ENCODE results near the gene DPYSL4.

DPYSL4 gene

GRCh38 chr10:132162021-132162531 is 24.7 kb upstream of the DPYSL4 start:
- H3K4me3 ChIP-seq (ENCODE audit: low read depth, low read length), result no peak overlapping the region
- TF ChIP-seq CTCF (IDR thresholded peaks at IDR 0.05; ENCODE audit: borderline replicate concordance, insufficient read depth, low read depth, low read length), result no peak

GRCh38 chr10:132162590-132163277 is 24.0 kb upstream of the DPYSL4 start:
- no peak for TF ChIP-seq CTCF (IDR thresholded peaks at IDR 0.05; ENCODE audit: borderline replicate concordance, insufficient read depth, low read depth, low read length)
- H3K4me3 ChIP-seq (ENCODE audit: low read depth, low read length), result no peak overlapping the region

GRCh38 chr10:132163278-132163765 is 23.4 kb upstream of the DPYSL4 start:
- peak; percentile 22; the same call in 1 of the 2 replicates for TF ChIP-seq CTCF (IDR thresholded peaks at IDR 0.05; ENCODE audit: borderline replicate concordance, insufficient read depth, low read depth, low read length)
- no peak overlapping the region for H3K4me3 ChIP-seq (ENCODE audit: low read depth, low read length)

GRCh38 chr10:132163826-132164515 is 22.8 kb upstream of the DPYSL4 start:
- no peak overlapping the region for H3K4me3 ChIP-seq (ENCODE audit: low read depth, low read length)
- no peak for TF ChIP-seq CTCF (IDR thresholded peaks at IDR 0.05; ENCODE audit: borderline replicate concordance, insufficient read depth, low read depth, low read length)

DNA sequence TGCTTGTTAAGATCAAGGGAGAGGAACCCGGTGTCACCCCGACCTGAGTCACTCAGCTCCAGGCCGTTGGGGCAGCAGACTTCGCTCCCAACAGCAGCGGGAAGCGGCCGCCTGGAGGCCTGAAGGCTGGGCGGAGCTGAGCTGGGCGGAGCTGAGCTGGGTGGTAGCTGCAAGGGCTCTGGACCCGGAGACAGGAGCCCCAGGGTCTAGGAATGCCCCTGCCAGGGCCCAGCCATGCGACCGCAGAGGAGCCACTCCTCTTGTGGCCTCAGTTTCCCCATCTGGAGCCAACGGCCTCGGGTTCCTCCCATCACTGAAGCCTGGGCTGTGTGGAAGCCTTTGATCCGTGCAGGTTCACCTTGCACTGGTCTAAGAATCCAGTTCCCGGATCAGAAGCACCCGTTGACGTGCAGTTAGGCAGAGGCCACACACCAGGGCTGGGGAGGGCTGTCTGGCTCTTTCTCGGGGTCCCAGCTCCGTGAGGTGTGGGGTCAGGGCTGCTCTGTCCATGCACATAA is 21.9 kb upstream of the DPYSL4 start:
- no peak overlapping the region for H3K4me3 ChIP-seq (ENCODE audit: low read depth, low read length)
- TF ChIP-seq CTCF (IDR thresholded peaks at IDR 0.05; ENCODE audit: borderline replicate concordance, insufficient read depth, low read depth, low read length), result no peak

GRCh38 chr10:132165416-132165980 is 21.2 kb upstream of the DPYSL4 start:
- TF ChIP-seq CTCF (IDR thresholded peaks at IDR 0.05; ENCODE audit: borderline replicate concordance, insufficient read depth, low read depth, low read length), result no peak
- no peak overlapping the region for H3K4me3 ChIP-seq (ENCODE audit: low read depth, low read length)

Measured in GM12875 (cell line).